Posterior vena cava (tissue), 2 donors: ENCODE measurements around the gene CORO2A. TPM values are rescaled to one million over a fixed set of nuclear protein-coding genes. Genes with fewer than 3 reads are reported as not detected.
"Not testable (repeated sequence)": the region's sequence is repeated elsewhere in the genome, so short reads cannot be mapped to it uniquely, and the experiment has no call there.

Experiments
- DNase-seq: peaks from one replicate; pipeline ENCODE4 v3.0.0-alpha.2; 2020; ENCODE audit warnings: low spot score
- intact Hi-C, 2 donors: fragments of 100-400 bp; cut with DNase I; formaldehyde crosslinking; loops; one replicate each; pipeline versions ENCODE4 v1.14.1 to v1.14.2; 2022 to 2023
- total RNA-seq, 2 donors: library from RNA; stranded (reverse); fragmentation: NEBNext Ultra II Directional; extraction: Animal tissue kit (Norgen Biotek cat#: 25700); gene quantifications; one replicate each; pipeline ENCODE4 v1.2.1, GENCODE V29; 2021
- donor health status: DM: yes; HTN: yes; CAD: no.
- donor health status: DM: yes; HTN: yes; CAD: no.

Gene CORO2A
- total RNA-seq, 2 donors from 2014 or later: 0.95 to 1.2 TPM

GRCh38 chr9:98101416-98101815 is 91.0 kb downstream of the CORO2A start:
- intact Hi-C loops: no loop called here
- DNase-seq: no peak

- no peak for DNase-seq
- intact Hi-C loops: no loop called here
Observed at GRCh38 chr9:98100456-98100855, 92.0 kb downstream of the CORO2A start.

GRCh38 chr9:98099898-98100297 is 92.5 kb downstream of the CORO2A start:
- DNase-seq: no peak
- intact Hi-C loops: no loop called here

- no peak for DNase-seq
- intact Hi-C loops: no loop called here
Observed at GRCh38 chr9:98099346-98099745, 93.1 kb downstream of the CORO2A start.

- intact Hi-C loops: no loop called here
- DNase-seq: no peak
Observed at GRCh38 chr9:98097836-98098235, 94.6 kb downstream of the CORO2A start.

GRCh38 chr9:98096091-98096490 is 96.3 kb downstream of the CORO2A start:
- intact Hi-C loops: no loop called here
- DNase-seq: no peak

GRCh38 chr9:98095401-98095800 is 97.0 kb downstream of the CORO2A start:
- intact Hi-C loops: no loop called here
- DNase-seq: no peak

GRCh38 chr9:98094851-98095250 is 97.6 kb downstream of the CORO2A start:
- intact Hi-C loops: no loop called here
- DNase-seq: no peak

GRCh38 chr9:98094316-98094715 is 98.1 kb downstream of the CORO2A start:
- DNase-seq: no peak
- intact Hi-C loops: no loop called here

- DNase-seq: no peak
- intact Hi-C loops: no loop called here
Observed at GRCh38 chr9:98092613-98092931, 99.9 kb downstream of the CORO2A start.

- DNase-seq: no peak
- intact Hi-C loops: no loop called here
Observed at GRCh38 chr9:98091735-98092612, 100.5 kb downstream of the CORO2A start.

- intact Hi-C loops, DNase-seq: not testable (repeated sequence)
Observed at GRCh38 chr9:98090674-98091073, 101.8 kb downstream of the CORO2A start.

GRCh38 chr9:98087420-98088354 is 104.8 kb downstream of the CORO2A start:
- DNase-seq: peak; percentile 85
- intact Hi-C loops: no loop called here

GRCh38 chr9:98086461-98086860 is 106.0 kb downstream of the CORO2A start:
- no peak for DNase-seq
- intact Hi-C loops: no loop called here

GRCh38 chr9:98085944-98086343 is 106.5 kb downstream of the CORO2A start:
- intact Hi-C loops: no loop called here
- DNase-seq: no peak

- intact Hi-C loops: no loop called here
- DNase-seq: no peak
Observed at GRCh38 chr9:98085058-98085457, 107.4 kb downstream of the CORO2A start.

- intact Hi-C loops: no loop called here
- DNase-seq: no peak
Observed at GRCh38 chr9:98084396-98084795, 108.0 kb downstream of the CORO2A start.

- DNase-seq: no peak
- intact Hi-C loops: no loop called here
Observed at GRCh38 chr9:98083566-98084183, 108.8 kb downstream of the CORO2A start.

- intact Hi-C loops: no loop called here
- DNase-seq: no peak
Observed at GRCh38 chr9:98083061-98083501, 109.4 kb downstream of the CORO2A start.
